Neural progenitor cell (in vitro differentiated cells): ENCODE measurements around the gene FSTL5.

Experiments used
- EZH2 ChIP-seq: fragments of 200-600 bp; sonication (generic); IDR thresholded peaks from 2 replicates; pipeline ENCODE4 v1.6.1; 2017; ENCODE audit warnings: antibody characterized with exemption, mild to moderate bottlenecking, moderate library complexity
- TF ChIP-seq, protein P1 (sequence below): fragments of 200-600 bp; sonication (generic); IDR thresholded peaks from 2 replicates; pipeline ENCODE4 v1.5.1; 2017; ENCODE audit warnings: antibody characterized with exemption, mild to moderate bottlenecking

DNA sequence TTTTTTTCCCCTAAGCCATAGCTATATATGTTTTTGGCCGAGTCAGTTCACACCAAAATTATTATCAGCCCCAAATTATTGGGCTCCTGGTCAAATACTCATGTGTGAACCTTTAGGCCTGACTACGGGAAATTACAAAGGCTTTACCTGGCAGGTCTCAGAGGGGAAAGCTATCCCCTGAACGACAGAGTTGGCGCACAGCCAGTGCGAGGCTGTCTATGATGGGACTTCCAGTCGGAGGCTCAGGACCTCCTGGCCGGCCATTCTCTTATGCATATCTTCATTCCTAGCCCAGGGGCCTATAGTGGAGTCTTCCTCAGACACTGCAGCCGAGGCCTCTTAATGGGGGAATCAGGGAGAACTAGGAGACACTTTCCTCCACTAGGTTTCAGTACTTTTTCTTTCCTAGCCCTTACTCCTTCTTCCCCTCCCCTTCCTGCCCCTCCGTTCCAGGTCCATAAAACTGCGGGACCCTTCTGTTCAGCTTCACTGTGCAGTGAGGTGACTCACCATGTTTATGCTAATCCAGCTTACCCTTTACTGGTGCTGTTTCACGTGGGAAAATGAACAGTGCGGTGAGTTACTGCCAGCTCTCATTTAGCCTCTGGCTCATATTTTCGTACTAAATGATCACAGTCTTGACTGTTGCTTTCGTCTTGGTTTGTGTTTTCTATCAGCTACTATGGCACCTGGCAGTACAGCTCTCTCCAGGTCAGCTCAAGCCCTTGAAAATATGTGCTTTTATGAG, 533.9 kb downstream of the FSTL5 start:
- no peak for TF ChIP-seq EZH2
- TF ChIP-seq, protein P1, sequence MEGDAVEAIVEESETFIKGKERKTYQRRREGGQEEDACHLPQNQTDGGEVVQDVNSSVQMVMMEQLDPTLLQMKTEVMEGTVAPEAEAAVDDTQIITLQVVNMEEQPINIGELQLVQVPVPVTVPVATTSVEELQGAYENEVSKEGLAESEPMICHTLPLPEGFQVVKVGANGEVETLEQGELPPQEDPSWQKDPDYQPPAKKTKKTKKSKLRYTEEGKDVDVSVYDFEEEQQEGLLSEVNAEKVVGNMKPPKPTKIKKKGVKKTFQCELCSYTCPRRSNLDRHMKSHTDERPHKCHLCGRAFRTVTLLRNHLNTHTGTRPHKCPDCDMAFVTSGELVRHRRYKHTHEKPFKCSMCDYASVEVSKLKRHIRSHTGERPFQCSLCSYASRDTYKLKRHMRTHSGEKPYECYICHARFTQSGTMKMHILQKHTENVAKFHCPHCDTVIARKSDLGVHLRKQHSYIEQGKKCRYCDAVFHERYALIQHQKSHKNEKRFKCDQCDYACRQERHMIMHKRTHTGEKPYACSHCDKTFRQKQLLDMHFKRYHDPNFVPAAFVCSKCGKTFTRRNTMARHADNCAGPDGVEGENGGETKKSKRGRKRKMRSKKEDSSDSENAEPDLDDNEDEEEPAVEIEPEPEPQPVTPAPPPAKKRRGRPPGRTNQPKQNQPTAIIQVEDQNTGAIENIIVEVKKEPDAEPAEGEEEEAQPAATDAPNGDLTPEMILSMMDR, result no peak
